GM19324 (cell line): ENCODE results near the gene ECE1.
"Not testable (repeated sequence)": the region's sequence is repeated elsewhere in the genome, so short reads cannot be mapped to it uniquely, and the experiment has no call there.

Experiments used
- ATAC-seq: cut with Tn5 transposase; IDR thresholded peaks from one replicate; pipeline ENCODE4 v1.9.1; 2021; ENCODE audit warnings: mild to moderate bottlenecking, moderate library complexity; ENCODE audit not compliant: unreplicated experiment, low FRiP score

The ECE1 gene

GRCh38 chr1:21233490-21233889 lies 56.8 kb downstream of the ECE1 start:
- no peak for ATAC-seq

DNA sequence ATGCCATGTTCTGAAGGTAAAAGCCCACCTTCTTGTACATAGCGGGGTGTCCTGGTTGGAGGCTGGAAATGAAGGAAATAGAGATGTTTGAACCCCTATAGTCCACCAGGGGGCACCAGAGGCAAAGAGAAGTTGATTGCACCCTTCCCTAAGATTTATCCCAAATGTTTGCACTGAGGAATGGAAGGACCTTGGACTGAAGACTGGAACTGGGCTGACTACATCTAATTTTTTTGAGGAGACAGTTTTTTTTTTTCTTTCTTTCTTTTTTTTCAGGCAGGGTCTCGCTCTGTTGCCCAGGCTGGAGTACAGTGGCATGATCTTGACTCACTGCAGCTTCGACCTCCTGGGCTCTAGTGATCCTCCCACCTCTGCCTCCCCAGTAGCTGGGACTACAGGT lies 58.2 kb downstream of the ECE1 start:
- ATAC-seq = no peak

GRCh38 chr1:21229246-21230000 lies 60.8 kb downstream of the ECE1 start:
- ATAC-seq = no peak

GRCh38 chr1:21228224-21228623 lies 62.0 kb downstream of the ECE1 start:
- ATAC-seq = not testable (repeated sequence)

- ATAC-seq = no peak
Observed at GRCh38 chr1:21225065-21225464, 65.2 kb downstream of the ECE1 start.

- ATAC-seq = no peak
Observed at GRCh38 chr1:21220815-21221214, 69.4 kb downstream of the ECE1 start.

- ATAC-seq = no peak
Observed at GRCh38 chr1:21219674-21220073, 70.6 kb downstream of the ECE1 start.

GRCh38 chr1:21217812-21218596 lies 72.3 kb downstream of the ECE1 start:
- no peak for ATAC-seq

- no peak for ATAC-seq
Observed at GRCh38 chr1:21216835-21217811, 73.1 kb downstream of the ECE1 start.

- ATAC-seq = no peak
Observed at GRCh38 chr1:21212126-21212525, 78.1 kb downstream of the ECE1 start.

GRCh38 chr1:21208137-21208700 lies 82.0 kb downstream of the ECE1 start:
- not testable (repeated sequence) for ATAC-seq

DNA sequence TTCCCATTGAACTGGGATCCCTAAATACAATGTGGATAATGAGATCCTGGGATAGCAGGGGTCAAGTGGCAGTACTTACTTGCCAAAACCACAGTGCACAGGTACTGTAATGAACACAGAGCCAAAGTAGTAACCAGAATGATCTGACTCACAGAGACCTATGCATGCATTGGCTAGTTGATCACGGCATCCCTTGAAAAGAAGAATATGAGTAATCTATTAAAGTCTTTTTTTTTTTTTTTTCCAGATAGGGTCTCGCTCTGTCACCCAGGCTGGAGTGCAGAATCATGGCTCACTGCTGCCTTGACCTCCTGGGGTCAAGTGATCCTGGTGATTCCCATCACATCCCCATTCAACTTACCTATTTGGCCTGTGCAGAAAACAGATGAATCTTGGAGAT lies 84.1 kb downstream of the ECE1 start:
- no peak for ATAC-seq

DNA sequence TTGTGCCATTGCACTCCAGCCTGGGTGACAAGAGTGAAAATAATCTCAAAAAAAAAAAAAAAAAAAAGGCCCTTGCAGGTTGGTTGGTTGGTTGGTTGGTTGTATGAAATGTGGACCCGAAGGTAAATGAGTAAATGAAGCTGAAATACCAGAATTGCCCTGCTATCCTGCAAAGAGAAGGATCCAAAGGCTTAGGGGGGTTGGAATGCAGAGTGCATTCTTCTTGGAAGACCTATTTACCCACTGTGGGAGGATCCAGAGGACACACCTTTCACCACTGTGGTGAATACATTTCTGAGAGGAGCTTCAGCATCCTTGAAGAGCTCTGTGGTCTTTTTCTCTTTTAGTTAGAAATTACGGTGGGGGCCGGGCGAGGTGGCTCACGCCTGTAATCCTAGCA lies 84.8 kb downstream of the ECE1 start:
- ATAC-seq = no peak

DNA sequence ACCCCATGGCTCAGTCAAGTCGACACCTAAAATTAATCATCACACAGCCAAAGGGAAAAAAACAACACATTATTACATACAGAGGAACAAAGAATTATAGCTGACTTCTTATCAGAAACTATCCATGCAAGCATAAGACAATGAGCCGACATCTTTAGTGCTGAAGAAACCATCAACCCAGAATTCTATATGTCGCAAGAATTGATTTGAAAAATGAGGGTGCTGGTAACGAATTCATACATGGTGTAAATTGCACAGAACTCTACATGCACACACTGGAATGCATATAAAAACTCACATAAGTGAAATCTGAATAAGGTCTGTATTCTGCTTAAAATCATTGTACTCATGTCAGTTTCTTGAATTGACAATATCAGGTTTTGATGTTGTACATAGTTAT lies 88.6 kb downstream of the ECE1 start:
- no peak for ATAC-seq

- not testable (repeated sequence) for ATAC-seq
Observed at GRCh38 chr1:21201238-21201637, 89.0 kb downstream of the ECE1 start.

GRCh38 chr1:21200767-21201166 lies 89.5 kb downstream of the ECE1 start:
- no peak for ATAC-seq

DNA sequence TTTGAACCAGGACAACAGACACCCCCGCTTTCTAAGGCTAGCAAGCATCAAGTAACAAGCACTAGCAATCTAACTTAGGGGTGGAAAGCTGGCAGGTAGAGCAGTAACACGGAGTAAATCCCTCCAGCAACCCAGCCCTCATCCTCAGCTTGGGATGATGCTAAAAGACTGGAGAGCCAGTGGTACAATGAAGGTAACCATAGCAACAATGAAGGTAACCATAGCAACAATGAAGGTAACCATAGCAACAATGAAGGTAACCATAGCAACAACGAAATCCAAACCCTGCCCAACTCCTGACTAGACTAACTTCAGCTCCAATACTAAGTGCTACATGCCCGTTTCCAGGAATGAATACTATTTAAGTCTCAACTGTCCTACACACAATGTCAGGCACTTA lies 91.3 kb downstream of the ECE1 start:
- no peak for ATAC-seq

GRCh38 chr1:21192871-21193270 lies 97.4 kb downstream of the ECE1 start:
- no peak for ATAC-seq

DNA sequence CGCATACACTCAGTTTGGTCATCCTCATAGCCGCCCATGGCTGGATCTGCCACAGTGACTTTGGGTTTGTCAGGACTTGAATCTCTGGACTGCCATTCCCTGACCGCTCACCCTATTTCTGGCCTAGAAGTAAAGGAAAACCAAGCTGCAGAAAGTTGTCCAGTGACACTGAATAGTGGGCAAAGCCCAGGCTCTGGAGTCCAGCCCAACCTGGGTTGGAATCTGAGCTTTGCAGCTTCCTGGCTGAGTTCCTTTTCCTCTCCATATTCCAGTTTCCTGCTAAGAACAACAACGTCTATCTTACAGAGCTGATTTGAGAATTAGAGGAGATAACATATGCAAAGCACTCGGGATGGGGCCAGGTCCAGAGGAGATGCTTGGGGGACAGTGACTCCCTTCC lies 98.0 kb downstream of the ECE1 start:
- ATAC-seq = no peak

DNA sequence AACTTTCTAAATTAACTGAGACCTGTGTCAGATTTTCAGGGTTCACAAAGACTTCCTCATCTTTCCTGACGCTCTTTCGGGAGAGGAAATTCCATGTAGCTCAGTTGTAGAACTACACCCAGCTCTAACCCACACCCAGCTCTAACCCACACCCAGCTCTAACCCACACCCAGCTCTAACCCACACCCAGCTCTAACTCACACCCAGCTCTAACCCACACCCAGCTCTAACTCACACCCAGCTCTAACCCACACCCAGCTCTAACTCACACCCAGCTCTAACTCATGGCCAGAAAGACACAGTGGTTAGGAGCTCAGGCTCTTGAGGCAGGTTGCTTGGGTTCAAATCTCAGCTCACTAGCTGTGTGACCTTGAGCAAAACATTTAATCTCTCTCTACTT lies 99.5 kb downstream of the ECE1 start:
- not testable (repeated sequence) for ATAC-seq
